PC-9 (cell line): ENCODE measurements around the gene DSCAML1. TPM values are rescaled to one million over a fixed set of nuclear protein-coding genes. Genes with fewer than 3 reads are reported as not detected.
"Not testable (repeated sequence)": the region's sequence is repeated elsewhere in the genome, so short reads cannot be mapped to it uniquely, and the experiment has no call there.

Source experiments
- BruUV-seq: library from RNA; stranded (reverse); fragments of 400-500 nt; replicated peaks from 2 replicates; lab custom pipeline; 2021; lab: Mats Ljungman, UMichigan
- CTCF ChIA-PET: fragments of 300-600 bp; sonication (Branson Sonifier 250); formaldehyde crosslinking; loops from one replicate; lab custom pipeline; 2022; ENCODE audit warnings: antibody characterized with exemption; lab: Charles Lee
- POLR2A ChIA-PET: fragments of 300-600 bp; sonication (Branson Sonifier 250); formaldehyde crosslinking; loops from one replicate; lab custom pipeline; 2022; ENCODE audit warnings: antibody characterized with exemption; ENCODE audit not compliant: unreplicated experiment; lab: Charles Lee
- DNase-seq, 2 experiments: peaks; one replicate each; pipeline versions ENCODE4 v3.0.0 to v3.0.0-alpha.2; 2015 to 2022; ENCODE audit warnings: mixed read lengths in 1 of 2
- H2AFZ ChIP-seq: fragments of 200-600 bp; sonication (generic); 2 replicates; pipeline ENCODE4 v1.8.1; 2017; ENCODE audit warnings: antibody characterized with exemption
- H3F3A ChIP-seq: fragments of 200-600 bp; sonication (generic); 2 replicates; pipeline ENCODE4 v1.8.1; 2017; ENCODE audit warnings: antibody characterized with exemption, mild to moderate bottlenecking, low read depth; ENCODE audit not compliant: insufficient read depth
- H3K27ac ChIP-seq: fragments of 200-600 bp; sonication (generic); 2 replicates; pipeline ENCODE4 v1.6.1; 2016; ENCODE audit warnings: mixed run types
- H3K27me3 ChIP-seq: fragments of 200-600 bp; sonication (generic); 2 replicates; pipeline ENCODE4 v1.6.1; 2016; ENCODE audit warnings: low read depth, mixed run types; ENCODE audit not compliant: insufficient read depth
- H3K36me3 ChIP-seq: fragments of 200-600 bp; sonication (generic); 2 replicates; pipeline ENCODE4 v1.6.1; 2016; ENCODE audit warnings: low read depth, mixed run types
- H3K4me1 ChIP-seq: fragments of 200-600 bp; sonication (generic); replicated peaks from 2 replicates; pipeline ENCODE4 v1.6.1; 2016; ENCODE audit warnings: mixed run types; ENCODE audit not compliant: insufficient read depth
- H3K4me2 ChIP-seq: fragments of 200-600 bp; sonication (generic); 2 replicates; pipeline ENCODE4 v1.6.1; 2017; ENCODE audit warnings: mixed run types
- H3K4me3 ChIP-seq: fragments of 200-600 bp; sonication (generic); 2 replicates; pipeline ENCODE4 v1.6.1; 2016; ENCODE audit warnings: mixed run types
- H3K79me2 ChIP-seq: fragments of 200-600 bp; sonication (generic); 2 replicates; pipeline ENCODE4 v1.6.1; 2017; ENCODE audit warnings: low read depth, mixed run types
- H3K9me2 ChIP-seq: fragments of 200-600 bp; sonication (generic); 2 replicates; pipeline ENCODE4 v1.8.1; 2017; ENCODE audit warnings: mild to moderate bottlenecking; ENCODE audit not compliant: insufficient read depth
- H3K9me3 ChIP-seq: fragments of 200-600 bp; sonication (generic); 2 replicates; pipeline ENCODE4 v1.8.1; 2016; ENCODE audit warnings: low read depth; ENCODE audit not compliant: insufficient read depth
- H4K20me1 ChIP-seq: fragments of 200-600 bp; sonication (generic); 2 replicates; pipeline ENCODE4 v1.8.1; 2017; ENCODE audit not compliant: insufficient read depth
- CTCF ChIP-seq: fragments of 200-600 bp; sonication (generic); conservative IDR thresholded peaks from 2 replicates; pipeline ENCODE4 v1.6.1; 2017; ENCODE audit warnings: mixed run types, antibody characterized with exemption, mild to moderate bottlenecking, moderate library complexity
- EZH2 ChIP-seq: fragments of 200-600 bp; sonication (generic); IDR thresholded peaks from 2 replicates; pipeline ENCODE4 v1.8.0; 2017; ENCODE audit warnings: antibody characterized with exemption, low read depth
- intact Hi-C: fragments of 100-400 bp; cut with micrococcal nuclease; formaldehyde crosslinking; loops from one replicate; pipeline ENCODE4 v1.10.0; 2022; ENCODE audit not compliant: unreplicated experiment
- total RNA-seq: library from RNA; stranded (reverse); gene quantifications from 2 replicates; pipeline ENCODE4 v1.2.3, GENCODE V29; 2021

Gene DSCAML1
- total RNA-seq, 1 experiment from 2014 or later: not detected

- ChIA-PET POLR2A (no interaction called here), CTCF (no interaction called here)
- 0 out of 2 replicates have a peak, but pooled peaks cover 4% of the 10 kb centered on the region for H4K20me1 ChIP-seq
- no peak overlapping the region for H3K4me3 ChIP-seq
- H3K9me2 ChIP-seq: no peaks in the 10 kb centered on the region
- intact Hi-C loops: no loop called here
- no peak overlapping the region for H3K27ac ChIP-seq
- peaks cover 92% of the 10 kb centered on the region for H3K27me3 ChIP-seq
- no peaks in the 10 kb centered on the region for H3K79me2 ChIP-seq
- no peaks in the 10 kb centered on the region for H3F3A ChIP-seq
- no TSS peak for BruUV-seq
- no peak overlapping the region for H3K4me2 ChIP-seq
- TF ChIP-seq CTCF (no peak), EZH2 (no peak)
- no peaks in the 10 kb centered on the region for H3K9me3 ChIP-seq
- no peak for DNase-seq
- H3K4me1 ChIP-seq: no peaks in the 10 kb centered on the region
- H2AFZ ChIP-seq: no peak overlapping the region
- H3K36me3 ChIP-seq: no peaks in the 10 kb centered on the region
Measured at GRCh38 chr11:117765068-117765467, 31.9 kb downstream of the DSCAML1 start.

GRCh38 chr11:117763465-117763864, 33.6 kb downstream of the DSCAML1 start:
- H2AFZ ChIP-seq, BruUV-seq, POLR2A ChIA-PET, H3K27ac ChIP-seq, H3K4me1 ChIP-seq, H3K9me2 ChIP-seq, CTCF ChIA-PET, H3F3A ChIP-seq, DNase-seq, H3K4me3 ChIP-seq, H4K20me1 ChIP-seq, H3K36me3 ChIP-seq, H3K9me3 ChIP-seq, H3K79me2 ChIP-seq, intact Hi-C loops, H3K4me2 ChIP-seq: not testable (repeated sequence)
- H3K27me3 ChIP-seq: peaks cover 98% of the 10 kb centered on the region

- TF ChIP-seq CTCF (no peak), EZH2 (no peak)
- H3K9me2 ChIP-seq: no peaks in the 10 kb centered on the region
- H3K36me3 ChIP-seq: no peaks in the 10 kb centered on the region
- no peaks in the 10 kb centered on the region for H3F3A ChIP-seq
- BruUV-seq: no TSS peak
- ChIA-PET CTCF (no interaction called here), POLR2A (no interaction called here)
- H3K4me2 ChIP-seq: no peak overlapping the region
- no peaks in the 10 kb centered on the region for H3K79me2 ChIP-seq
- H3K9me3 ChIP-seq: no peaks in the 10 kb centered on the region
- no peak overlapping the region for H3K4me3 ChIP-seq
- no peak for DNase-seq
- no peak overlapping the region for H2AFZ ChIP-seq
- H3K27ac ChIP-seq: no peak overlapping the region
- no peaks in the 10 kb centered on the region for H3K4me1 ChIP-seq
- intact Hi-C loops: no loop called here
- H4K20me1 ChIP-seq: 0 out of 2 replicates have a peak, but pooled peaks cover 4% of the 10 kb centered on the region
- H3K27me3 ChIP-seq: peaks cover 98% of the 10 kb centered on the region
Measured at GRCh38 chr11:117761993-117762392, 35.0 kb downstream of the DSCAML1 start.

GRCh38 chr11:117759305-117759704, 37.7 kb downstream of the DSCAML1 start:
- no TSS peak for BruUV-seq
- intact Hi-C loops: no loop called here
- CTCF ChIA-PET: no interaction called here

More at GRCh38 chr11:117759305-117759704, 37.7 kb downstream of the DSCAML1 start:
- no peak for DNase-seq
- H3K27me3 ChIP-seq: peaks cover 98% of the 10 kb centered on the region
- no peaks in the 10 kb centered on the region for H3K79me2 ChIP-seq
- H3F3A ChIP-seq: no peaks in the 10 kb centered on the region
- H3K9me3 ChIP-seq: no peaks in the 10 kb centered on the region
- no peak overlapping the region for H3K4me2 ChIP-seq
- no peak for TF ChIP-seq EZH2
- TF ChIP-seq CTCF: no peak
- POLR2A ChIA-PET: no interaction called here
- no peak overlapping the region for H3K27ac ChIP-seq
- H4K20me1 ChIP-seq: 0 out of 2 replicates have a peak, but pooled peaks cover 4% of the 10 kb centered on the region
- no peaks in the 10 kb centered on the region for H3K9me2 ChIP-seq
- H2AFZ ChIP-seq: no peak overlapping the region
- no peak overlapping the region for H3K4me3 ChIP-seq
- H3K36me3 ChIP-seq: no peaks in the 10 kb centered on the region
- no peaks in the 10 kb centered on the region for H3K4me1 ChIP-seq
